Duodenal mucosa (tissue), 2 donors: ENCODE data around the gene TMEM209.

Experiments used
- H3K27ac ChIP-seq: one replicate; pipeline ENCODE4 v1.7.0; 2013; ENCODE audit warnings: low read depth, low read length
- H3K27me3 ChIP-seq, 2 donors: one replicate each; pipeline ENCODE4 v1.7.0; 2013; ENCODE audit warnings: low read length in 2 of 2, control low read depth in 1 of 2; ENCODE audit not compliant: insufficient read depth in 2 of 2, control insufficient read depth in 1 of 2
- H3K36me3 ChIP-seq, 2 donors: one replicate each; pipeline ENCODE4 v1.7.0; 2013; ENCODE audit warnings: low read length in 2 of 2, control low read depth in 1 of 2; ENCODE audit not compliant: insufficient read depth in 2 of 2, control insufficient read depth in 1 of 2
- H3K4me1 ChIP-seq, 2 donors: one replicate each; pipeline ENCODE4 v1.7.0; 2013; ENCODE audit warnings: low read length in 2 of 2, control low read depth in 1 of 2; ENCODE audit not compliant: insufficient read depth in 2 of 2, control insufficient read depth in 1 of 2
- H3K4me3 ChIP-seq, 2 donors: one replicate each; pipeline ENCODE4 v1.7.0; 2013; ENCODE audit warnings: low read length in 2 of 2, low read depth in 1 of 2
- H3K9ac ChIP-seq, 2 donors: one replicate each; pipeline ENCODE4 v1.7.0; 2013; ENCODE audit warnings: low read length in 2 of 2, low read depth in 1 of 2
- H3K9me3 ChIP-seq, 2 donors: one replicate each; pipeline ENCODE4 v1.7.0; 2013; ENCODE audit warnings: low read length in 2 of 2, control low read depth in 1 of 2; ENCODE audit not compliant: control insufficient read depth in 1 of 2

TMEM209 gene

GRCh38 chr7:130139193-130139960 is 65.8 kb downstream of the TMEM209 start:
- Histone ChIP-seq H3K4me3 (no peak overlapping the region), H3K27me3 (no peaks in the 10 kb centered on the region), H3K36me3 (peaks cover 12 to 16% of the 10 kb centered on the region in 2 donors), H3K9me3 (no peaks in the 10 kb centered on the region), H3K9ac (no peak overlapping the region), H3K27ac (no peak overlapping the region), H3K4me1 (peaks cover 8 to 12% of the 10 kb centered on the region in 2 donors)

- Histone ChIP-seq H3K4me3 (no peak overlapping the region), H3K27ac (no peak overlapping the region), H3K4me1 (peaks cover 3 to 4% of the 10 kb centered on the region in 2 donors), H3K27me3 (no peaks in the 10 kb centered on the region), H3K36me3 (peaks cover 19 to 25% of the 10 kb centered on the region in 2 donors), H3K9me3 (no peaks in the 10 kb centered on the region), H3K9ac (no peak overlapping the region)
These were observed 68.0 kb downstream of the TMEM209 start for GRCh38 chr7:130137207-130137606.

- H3K4me3 ChIP-seq = no peak overlapping the region
- H3K27me3 ChIP-seq = no peaks in the 10 kb centered on the region
- no peaks in the 10 kb centered on the region for H3K9me3 ChIP-seq
- peaks cover 19 to 29% of the 10 kb centered on the region in 2 donors for H3K36me3 ChIP-seq
- H3K27ac ChIP-seq = no peak overlapping the region
- no peak overlapping the region for H3K9ac ChIP-seq
- no peaks in the 10 kb centered on the region for H3K4me1 ChIP-seq
These were observed 68.5 kb downstream of the TMEM209 start for GRCh38 chr7:130136579-130137167.

GRCh38 chr7:130135208-130136205 is 69.7 kb downstream of the TMEM209 start:
- H3K4me3 ChIP-seq = no peak overlapping the region
- H3K9me3 ChIP-seq = no peaks in the 10 kb centered on the region
- H3K4me1 ChIP-seq = no peaks in the 10 kb centered on the region
- H3K27ac ChIP-seq = no peak overlapping the region
- H3K36me3 ChIP-seq = peaks cover 23 to 39% of the 10 kb centered on the region in 2 donors
- H3K27me3 ChIP-seq = no peaks in the 10 kb centered on the region
- no peak overlapping the region for H3K9ac ChIP-seq

- Histone ChIP-seq H3K27ac (no peak overlapping the region), H3K36me3 (peaks cover 25 to 40% of the 10 kb centered on the region in 2 donors), H3K9ac (no peak overlapping the region), H3K4me1 (no peaks in the 10 kb centered on the region), H3K9me3 (no peaks in the 10 kb centered on the region), H3K27me3 (no peaks in the 10 kb centered on the region), H3K4me3 (no peak overlapping the region)
These were observed 70.5 kb downstream of the TMEM209 start for GRCh38 chr7:130134726-130135125.

GRCh38 chr7:130134106-130134636 is 71.0 kb downstream of the TMEM209 start:
- Histone ChIP-seq H3K9me3 (no peaks in the 10 kb centered on the region), H3K27me3 (no peaks in the 10 kb centered on the region), H3K9ac (no peak overlapping the region), H3K4me3 (no peak overlapping the region), H3K4me1 (no peaks in the 10 kb centered on the region), H3K36me3 (peaks cover 25 to 40% of the 10 kb centered on the region in 2 donors), H3K27ac (no peak overlapping the region)

GRCh38 chr7:130133029-130133782 is 72.0 kb downstream of the TMEM209 start:
- Histone ChIP-seq H3K4me1 (peaks cover 3% of the 10 kb centered on the region in 2 donors), H3K9ac (no peak overlapping the region), H3K9me3 (no peaks in the 10 kb centered on the region), H3K27me3 (no peaks in the 10 kb centered on the region), H3K4me3 (no peak overlapping the region), H3K27ac (no peak overlapping the region), H3K36me3 (peaks cover 25 to 44% of the 10 kb centered on the region in 2 donors)

- H3K4me3 ChIP-seq = no peak overlapping the region
- H3K36me3 ChIP-seq = peaks cover 19 to 44% of the 10 kb centered on the region in 2 donors
- no peaks in the 10 kb centered on the region for H3K27me3 ChIP-seq
- H3K9ac ChIP-seq = no peak overlapping the region
- no peaks in the 10 kb centered on the region for H3K9me3 ChIP-seq
- no peak overlapping the region for H3K27ac ChIP-seq
- peaks cover 11 to 13% of the 10 kb centered on the region in 2 donors for H3K4me1 ChIP-seq
These were observed 73.0 kb downstream of the TMEM209 start for GRCh38 chr7:130131964-130132875.
